CD14-positive monocyte (primary cell): ENCODE results near the gene TAAR2. TPM values are rescaled to one million over a fixed set of nuclear protein-coding genes. Genes with fewer than 3 reads are reported as not detected.

Experiments used
- DNase-seq, 3 donors: peaks; one replicate each; pipeline ENCODE4 v3.0.0-alpha.2; 2011 to 2022
- H2AFZ ChIP-seq: 2 replicates; pipeline ENCODE4 v1.6.0; 2012; ENCODE audit warnings: mild to moderate bottlenecking, low read depth, low read length, inconsistent platforms; ENCODE audit not compliant: insufficient read depth, poor library complexity, severe bottlenecking
- H3K27ac ChIP-seq, 2 donors: 1 replicate in 1 of 2; 2 replicates in 1 of 2; pipeline ENCODE4 v1.5.1; 2012 to 2013; ENCODE audit warnings: low read length in 2 of 2, control low read depth in 1 of 2, inconsistent platforms in 1 of 2, low read depth in 1 of 2, mild to moderate bottlenecking in 1 of 2
- H3K27me3 ChIP-seq, 2 donors: one replicate each; pipeline versions ENCODE4 v1.6.0 to v1.6.1; 2011 to 2013; ENCODE audit warnings: low read length in 2 of 2; ENCODE audit not compliant: control insufficient read depth in 2 of 2, insufficient read depth in 2 of 2
- H3K36me3 ChIP-seq, 2 donors: replicated peaks in 1 of 2; 1 replicate in 1 of 2; 2 replicates in 1 of 2; pipeline versions ENCODE4 v1.5.1 to v1.6.1; 2012 to 2013; ENCODE audit warnings: low read length in 2 of 2, control low read depth in 1 of 2, inconsistent platforms in 1 of 2, mild to moderate bottlenecking in 1 of 2; ENCODE audit not compliant: insufficient read depth in 2 of 2, control insufficient read depth in 1 of 2
- H3K4me1 ChIP-seq, 2 donors: 1 replicate in 1 of 2; 2 replicates in 1 of 2; pipeline versions ENCODE4 v1.5.1 to v1.6.1; 2012 to 2013; ENCODE audit warnings: low read length in 2 of 2, control low read depth in 1 of 2, inconsistent platforms in 1 of 2, mild to moderate bottlenecking in 1 of 2, moderate library complexity in 1 of 2; ENCODE audit not compliant: insufficient read depth in 2 of 2, control insufficient read depth in 1 of 2
- H3K4me2 ChIP-seq: replicated peaks from 2 replicates; pipeline ENCODE3; 2012; ENCODE audit warnings: low read length, moderate library complexity, mild to moderate bottlenecking; ENCODE audit not compliant: poor library complexity, severe bottlenecking; ENCODE audit errors: extremely low read depth
- H3K4me3 ChIP-seq, 3 experiments: fragments of 200-600 bp in 1 of 3; sonication (generic) in 1 of 3; replicated peaks in 1 of 3; 1 replicate in 2 of 3; 2 replicates in 1 of 3; pipeline ENCODE4 v1.5.1; 2011 to 2013; ENCODE audit warnings: low read length in 3 of 3, mild to moderate bottlenecking in 3 of 3, control low read depth in 2 of 3, low read depth in 2 of 3, inconsistent platforms in 1 of 3, moderate library complexity in 1 of 3
- H3K79me2 ChIP-seq: 2 replicates; pipeline ENCODE4 v1.6.0; 2012; ENCODE audit warnings: mild to moderate bottlenecking, control low read depth, inconsistent platforms, low read length, moderate library complexity; ENCODE audit not compliant: insufficient read depth
- H3K9ac ChIP-seq: 2 replicates; pipeline ENCODE4 v1.6.0; 2017; ENCODE audit warnings: low read length, mild to moderate bottlenecking; ENCODE audit not compliant: insufficient read depth, poor library complexity, severe bottlenecking
- H3K9me3 ChIP-seq, 2 donors: replicated peaks in 1 of 2; 1 replicate in 1 of 2; 2 replicates in 1 of 2; pipeline versions ENCODE4 v1.5.1 to v1.6.1; 2012 to 2013; ENCODE audit warnings: low read length in 2 of 2, control low read depth in 1 of 2; ENCODE audit not compliant: control insufficient read depth in 1 of 2, insufficient read depth in 1 of 2
- H4K20me1 ChIP-seq: 2 replicates; pipeline ENCODE4 v1.6.0; 2012; ENCODE audit warnings: mild to moderate bottlenecking, low read length, control low read depth, moderate library complexity; ENCODE audit not compliant: insufficient read depth
- H3K27ac Mint-ChIP-seq, 7 donors: one replicate each; pipeline ENCODE4 v1.8.0; 2020; ENCODE audit warnings: mild to moderate bottlenecking in 7 of 7, mixed read lengths in 7 of 7, moderate library complexity in 6 of 7, inconsistent platforms in 2 of 7
- H3K27me3 Mint-ChIP-seq, 3 donors: one replicate each; pipeline ENCODE4 v1.8.0; 2021 to 2022; ENCODE audit warnings: low read depth in 3 of 3, mild to moderate bottlenecking in 3 of 3, mixed read lengths in 3 of 3, moderate library complexity in 3 of 3, inconsistent platforms in 1 of 3
- H3K36me3 Mint-ChIP-seq, 2 donors: one replicate each; pipeline ENCODE4 v1.8.0; 2020; ENCODE audit warnings: mixed read lengths in 2 of 2, inconsistent platforms in 1 of 2, mild to moderate bottlenecking in 1 of 2
- H3K4me1 Mint-ChIP-seq: one replicate; pipeline ENCODE4 v1.8.0; 2020; ENCODE audit warnings: mild to moderate bottlenecking, mixed read lengths
- H3K4me3 Mint-ChIP-seq, 2 donors: one replicate each; pipeline ENCODE4 v1.8.0; 2020; ENCODE audit warnings: mild to moderate bottlenecking in 2 of 2, mixed read lengths in 2 of 2, moderate library complexity in 1 of 2
- H3K9me3 Mint-ChIP-seq, 7 donors: one replicate each; pipeline ENCODE4 v1.8.0; 2020 to 2022; ENCODE audit warnings: mixed read lengths in 7 of 7, mild to moderate bottlenecking in 6 of 7, moderate library complexity in 6 of 7, inconsistent platforms in 2 of 7
- WGBS: methylation state at CpG from one replicate; pipeline ENCODE4 v1.1.5; 2013; ENCODE audit warnings: missing lambda C conversion rate; ENCODE audit not compliant: insufficient coverage; 5-methylcytosine and 5-hydroxymethylcytosine counted together
- intact Hi-C, 2 donors: fragments of 100-400 bp; cut with micrococcal nuclease; formaldehyde crosslinking; loops; one replicate each; pipeline versions ENCODE4 v1.15.0 to v1.15.1; 2023
- polyA plus RNA-seq, 3 donors: library from polyadenylated mRNA; depleted of rRNA in 1 of 3; unstranded in 2 of 3; stranded (reverse) in 1 of 3; fragments of 300-500 nt in 2 of 3; fragments of >200 nt in 1 of 3; fragmentation: Illumina TruSeq in 2 of 3; gene quantifications; 1 replicate in 2 of 3; 2 replicates in 1 of 3; pipeline ENCODE4 v1.2.3, GENCODE V29; 2012 to 2021
- TF ChIP-seq, protein P1 (sequence below): fragments of 200-600 bp; IDR thresholded peaks from one replicate; pipeline ENCODE4 v1.8.0; 2022; ENCODE audit warnings: antibody characterized with exemption, mild to moderate bottlenecking

TAAR2 gene
- polyA plus RNA-seq, 3 donors, result not detected

GRCh38 chr6:132663661-132664060 lies 39.6 kb upstream of the TAAR2 start:
- Mint-ChIP-seq H3K36me3 (no peaks in the 10 kb centered on the region), H3K27ac (no peak overlapping the region), H3K4me3 (no peak overlapping the region), H3K9me3 (peaks cover 0 to 2% (median 0%) of the 10 kb centered on the region in 7 donors), H3K4me1 (no peaks in the 10 kb centered on the region), H3K27me3 (peaks cover 0 to 5% (median 2%) of the 10 kb centered on the region in 3 donors)
- Histone ChIP-seq H3K27ac (no peak overlapping the region), H3K4me2 (no peak overlapping the region), H3K27me3 (no peaks in the 10 kb centered on the region), H3K36me3 (no peaks in the 10 kb centered on the region), H3K9me3 (no peaks in the 10 kb centered on the region), H3K79me2 (no peaks in the 10 kb centered on the region), H4K20me1 (no peaks in the 10 kb centered on the region), H3K9ac (no peak overlapping the region), H3K4me1 (no peaks in the 10 kb centered on the region), H3K4me3 (no peak overlapping the region), H2AFZ (no peak overlapping the region)
- WGBS, result no CpG with 5 or more reads among the region's 1 CpG
- no peak for DNase-seq
- intact Hi-C loops, result loop anchor here in 1 of 2 donors (10.0 kb wide), 1 partner anchor 149 kb away; the partner anchor contains the start of gene STX7
- TF ChIP-seq, protein P1, sequence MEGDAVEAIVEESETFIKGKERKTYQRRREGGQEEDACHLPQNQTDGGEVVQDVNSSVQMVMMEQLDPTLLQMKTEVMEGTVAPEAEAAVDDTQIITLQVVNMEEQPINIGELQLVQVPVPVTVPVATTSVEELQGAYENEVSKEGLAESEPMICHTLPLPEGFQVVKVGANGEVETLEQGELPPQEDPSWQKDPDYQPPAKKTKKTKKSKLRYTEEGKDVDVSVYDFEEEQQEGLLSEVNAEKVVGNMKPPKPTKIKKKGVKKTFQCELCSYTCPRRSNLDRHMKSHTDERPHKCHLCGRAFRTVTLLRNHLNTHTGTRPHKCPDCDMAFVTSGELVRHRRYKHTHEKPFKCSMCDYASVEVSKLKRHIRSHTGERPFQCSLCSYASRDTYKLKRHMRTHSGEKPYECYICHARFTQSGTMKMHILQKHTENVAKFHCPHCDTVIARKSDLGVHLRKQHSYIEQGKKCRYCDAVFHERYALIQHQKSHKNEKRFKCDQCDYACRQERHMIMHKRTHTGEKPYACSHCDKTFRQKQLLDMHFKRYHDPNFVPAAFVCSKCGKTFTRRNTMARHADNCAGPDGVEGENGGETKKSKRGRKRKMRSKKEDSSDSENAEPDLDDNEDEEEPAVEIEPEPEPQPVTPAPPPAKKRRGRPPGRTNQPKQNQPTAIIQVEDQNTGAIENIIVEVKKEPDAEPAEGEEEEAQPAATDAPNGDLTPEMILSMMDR, result no peak

GRCh38 chr6:132661906-132662305 lies 37.8 kb upstream of the TAAR2 start:
- Mint-ChIP-seq H3K4me1 (no peaks in the 10 kb centered on the region), H3K27me3 (peaks cover 0 to 5% (median 2%) of the 10 kb centered on the region in 3 donors), H3K4me3 (no peak overlapping the region), H3K9me3 (peaks cover 0 to 2% (median 0%) of the 10 kb centered on the region in 7 donors), H3K36me3 (no peaks in the 10 kb centered on the region), H3K27ac (no peak overlapping the region)
- Histone ChIP-seq H3K4me2 (no peak overlapping the region), H3K79me2 (no peaks in the 10 kb centered on the region), H3K27me3 (no peaks in the 10 kb centered on the region), H3K9me3 (no peaks in the 10 kb centered on the region), H3K36me3 (no peaks in the 10 kb centered on the region), H3K27ac (no peak overlapping the region), H3K4me1 (no peaks in the 10 kb centered on the region), H4K20me1 (no peaks in the 10 kb centered on the region), H3K9ac (no peak overlapping the region), H2AFZ (no peak overlapping the region), H3K4me3 (no peak overlapping the region)
- no CpG with 5 or more reads among the region's 4 CpGs for WGBS
- TF ChIP-seq, protein P1, result no peak
- intact Hi-C loops, result loop anchor here in 1 of 2 donors (10.0 kb wide), 1 partner anchor 147 kb away; the partner anchor contains the start of gene STX7
- no peak for DNase-seq
